Cardiac muscle cell (in vitro differentiated cells and primary cell): ENCODE data around the gene C2orf80. TPM values are rescaled to one million over a fixed set of nuclear protein-coding genes. Genes with fewer than 3 reads are reported as not detected.
A peak's percentile ranks its signal among the peaks of the same experiment; 100 is the strongest.

ENCODE experiments used
- DNase-seq, 2 donors: peaks; one replicate each; pipeline versions ENCODE4 v3.0.0 to v3.0.0-alpha.2; 2010 to 2017; ENCODE audit warnings: low read depth in 1 of 2, low spot score in 1 of 2
- H3K27ac ChIP-seq: fragments of 200-600 bp; sonication (generic); 2 replicates; pipeline ENCODE4 v1.5.1; 2016
- H3K27me3 ChIP-seq: fragments of 200-600 bp; sonication (generic); 2 replicates; pipeline ENCODE4 v1.6.0; 2016; ENCODE audit warnings: control low read depth
- H3K36me3 ChIP-seq: fragments of 200-600 bp; sonication (generic); 2 replicates; pipeline ENCODE4 v1.5.1; 2016; ENCODE audit warnings: control low read depth
- H3K4me1 ChIP-seq: fragments of 200-600 bp; sonication (generic); 2 replicates; pipeline ENCODE4 v1.8.1; 2017; ENCODE audit warnings: low read depth, mild to moderate bottlenecking, mixed run types
- H3K4me3 ChIP-seq: fragments of 200-600 bp; sonication (generic); 2 replicates; pipeline ENCODE4 v1.5.1; 2016; ENCODE audit warnings: mild to moderate bottlenecking
- H3K9me3 ChIP-seq: fragments of 200-600 bp; sonication (generic); 2 replicates; pipeline ENCODE4 v1.5.1; 2017; ENCODE audit warnings: low read depth, mild to moderate bottlenecking, control low read depth
- CTCF ChIP-seq: IDR thresholded peaks from 2 replicates; pipeline ENCODE4 v1.5.1; 2012; ENCODE audit warnings: low read depth, mild to moderate bottlenecking, low read length
- polyA plus RNA-seq: library from polyadenylated mRNA; unstranded; fragments of >200 nt; fragmentation: Nextera tagmentation; extraction: Ambion mirVana; gene quantifications from 2 replicates; pipeline ENCODE4 v1.2.1, GENCODE V29; 2016
- total RNA-seq: library from RNA; depleted of rRNA; stranded (reverse); fragments of >200 nt; gene quantifications from 2 replicates; pipeline ENCODE4 v1.2.3, GENCODE V29; 2016

The C2orf80 gene
- total and polyA plus RNA-seq, 2 experiments from 2014 or later = not detected

GRCh38 chr2:208186465-208186864 is 3.4 kb downstream of the C2orf80 start:
- no peak for TF ChIP-seq CTCF
- no peak overlapping the region for H3K27ac ChIP-seq
- DNase-seq = no peak
- no peaks in the 10 kb centered on the region for H3K4me1 ChIP-seq
- H3K27me3 ChIP-seq = no peaks in the 10 kb centered on the region
- no peaks in the 10 kb centered on the region for H3K9me3 ChIP-seq
- H3K36me3 ChIP-seq = no peaks in the 10 kb centered on the region
- no peak overlapping the region for H3K4me3 ChIP-seq

GRCh38 chr2:208183972-208184705 is 5.7 kb downstream of the C2orf80 start:
- no peaks in the 10 kb centered on the region for H3K9me3 ChIP-seq
- H3K4me1 ChIP-seq = no peaks in the 10 kb centered on the region
- H3K27ac ChIP-seq = no peak overlapping the region
- DNase-seq = no peak
- H3K4me3 ChIP-seq = no peak overlapping the region
- H3K36me3 ChIP-seq = no peaks in the 10 kb centered on the region
- no peaks in the 10 kb centered on the region for H3K27me3 ChIP-seq
- no peak for TF ChIP-seq CTCF

DNA sequence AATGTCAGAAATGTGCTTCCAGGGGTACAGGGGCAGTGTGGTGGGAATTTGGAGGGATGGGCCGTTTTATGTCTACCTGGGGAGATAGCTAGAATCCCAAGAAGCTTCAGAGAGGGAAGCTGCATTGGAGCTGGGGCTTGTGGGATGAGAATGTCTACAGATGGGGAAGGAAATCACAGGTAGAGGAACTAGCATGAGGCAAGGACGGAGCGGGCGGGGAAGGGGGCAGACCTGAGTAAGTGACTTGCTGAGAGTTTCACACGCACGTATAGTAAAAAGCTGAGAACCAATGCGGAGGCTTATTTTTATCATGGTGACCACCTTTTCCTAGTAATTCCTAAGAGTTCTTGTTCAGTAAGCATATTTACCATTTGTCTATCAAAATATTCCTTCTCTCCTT is 6.3 kb downstream of the C2orf80 start:
- H3K4me1 ChIP-seq = no peaks in the 10 kb centered on the region
- no peaks in the 10 kb centered on the region for H3K9me3 ChIP-seq
- H3K27ac ChIP-seq = no peak overlapping the region
- TF ChIP-seq CTCF = no peak
- no peaks in the 10 kb centered on the region for H3K36me3 ChIP-seq
- DNase-seq = no peak
- H3K27me3 ChIP-seq = no peaks in the 10 kb centered on the region
- H3K4me3 ChIP-seq = no peak overlapping the region

- H3K4me1 ChIP-seq = no peaks in the 10 kb centered on the region
- no peak for DNase-seq
- H3K36me3 ChIP-seq = no peaks in the 10 kb centered on the region
- no peak overlapping the region for H3K27ac ChIP-seq
- H3K9me3 ChIP-seq = no peaks in the 10 kb centered on the region
- no peak for TF ChIP-seq CTCF
- H3K4me3 ChIP-seq = no peak overlapping the region
- no peaks in the 10 kb centered on the region for H3K27me3 ChIP-seq
Observed at GRCh38 chr2:208182835-208183234, 7.0 kb downstream of the C2orf80 start.

- no peaks in the 10 kb centered on the region for H3K4me1 ChIP-seq
- peak; percentile 32 to 41 for DNase-seq
- no peak overlapping the region for H3K4me3 ChIP-seq
- H3K36me3 ChIP-seq = no peaks in the 10 kb centered on the region
- no peak overlapping the region for H3K27ac ChIP-seq
- H3K27me3 ChIP-seq = no peaks in the 10 kb centered on the region
- no peak for TF ChIP-seq CTCF
- H3K9me3 ChIP-seq = no peaks in the 10 kb centered on the region
Observed at GRCh38 chr2:208179028-208179609, 10.7 kb downstream of the C2orf80 start.
